HG03095 (cell line): ENCODE data around the gene REG1A.

Experiments used
- ATAC-seq: cut with Tn5 transposase; IDR thresholded peaks from one replicate; pipeline ENCODE4 v1.9.1; 2021; ENCODE audit warnings: moderate library complexity; ENCODE audit not compliant: unreplicated experiment

Gene REG1A

DNA sequence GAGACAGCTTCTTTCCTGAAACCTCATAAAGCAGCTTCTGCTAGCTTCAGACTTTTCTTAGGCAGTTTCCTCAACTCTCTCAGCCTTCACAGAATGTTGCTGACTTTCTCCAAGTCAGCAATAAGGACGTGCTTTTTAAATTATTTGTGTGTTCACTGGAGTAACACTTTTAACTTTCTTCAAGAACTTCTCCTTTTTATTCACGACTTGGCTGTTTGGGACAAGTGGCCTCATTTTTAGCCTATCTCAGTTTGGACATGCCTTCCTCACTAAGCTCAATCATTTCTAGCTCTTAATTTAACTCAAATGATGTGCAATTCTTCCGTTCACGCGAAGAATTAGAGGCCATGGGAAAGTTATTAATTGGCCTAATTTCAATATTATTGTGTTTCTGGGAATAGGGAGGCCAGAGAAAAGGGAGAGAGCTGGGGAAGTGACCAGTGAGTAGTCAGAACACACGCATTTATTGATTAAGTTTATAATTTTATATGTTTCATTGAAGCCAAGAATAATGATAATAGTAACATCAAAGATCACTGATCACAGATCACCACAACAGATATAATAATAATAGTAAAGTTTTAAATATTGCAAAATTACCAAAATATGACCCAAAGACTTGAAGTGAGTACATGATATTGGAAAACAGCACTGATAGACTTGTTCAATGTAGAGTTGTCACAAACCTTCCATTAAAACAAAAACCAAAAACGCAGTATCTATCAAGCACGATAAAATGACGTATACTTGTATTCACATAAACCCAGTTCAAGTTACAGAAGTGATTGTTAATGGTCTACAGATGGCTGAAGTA lies 4.8 kb downstream of the REG1A start:
- no peak for ATAC-seq

DNA sequence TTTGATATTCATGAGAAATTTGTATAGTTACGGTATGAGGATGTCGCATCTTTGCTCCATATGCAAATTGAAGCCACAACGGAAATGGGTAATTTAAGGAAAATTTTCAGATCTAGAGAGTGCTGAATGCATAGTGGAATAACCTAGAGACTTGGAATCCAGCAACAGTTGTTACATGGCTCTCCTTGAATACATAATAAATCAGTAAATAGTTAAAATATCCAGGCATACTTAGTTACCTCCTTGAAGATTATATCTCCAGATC lies 5.4 kb downstream of the REG1A start:
- no peak for ATAC-seq

DNA sequence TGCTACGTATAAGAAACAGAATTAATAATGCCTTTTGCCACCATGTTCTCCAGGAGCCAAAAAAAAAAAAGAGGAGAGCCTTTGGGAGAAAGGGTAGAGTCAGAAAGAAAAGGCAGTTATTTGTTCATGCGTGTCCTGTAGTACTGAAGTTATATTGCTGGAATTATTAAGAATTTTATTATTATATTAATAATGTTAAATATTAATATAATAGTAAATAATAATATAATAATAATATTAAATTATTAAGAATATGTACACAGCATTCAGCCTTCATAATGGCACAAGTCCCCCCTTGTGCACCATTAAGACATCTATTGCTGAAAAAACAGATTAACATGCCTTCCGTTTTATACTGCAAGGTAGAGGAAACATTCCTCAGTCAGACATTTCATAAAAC lies 8.1 kb downstream of the REG1A start:
- ATAC-seq = no peak

DNA sequence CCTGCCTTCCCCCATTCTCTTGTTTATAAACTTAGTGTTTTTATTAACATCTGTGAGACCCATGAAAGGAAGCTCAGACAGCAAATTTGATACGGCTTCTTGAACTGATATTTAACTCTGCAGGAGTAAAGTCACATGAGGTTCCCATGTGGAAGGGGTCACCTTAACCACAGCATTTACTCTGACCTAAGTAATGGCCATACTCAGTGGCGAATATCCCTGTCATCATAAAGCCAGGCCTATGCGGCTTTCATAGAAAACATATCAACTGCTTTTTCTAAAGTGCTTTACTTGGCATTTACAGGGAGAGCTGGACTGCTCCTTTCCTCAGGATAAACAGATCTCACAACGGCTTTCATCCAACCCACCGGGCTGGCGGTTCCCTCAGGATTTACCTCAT lies 9.0 kb downstream of the REG1A start:
- ATAC-seq = no peak

DNA sequence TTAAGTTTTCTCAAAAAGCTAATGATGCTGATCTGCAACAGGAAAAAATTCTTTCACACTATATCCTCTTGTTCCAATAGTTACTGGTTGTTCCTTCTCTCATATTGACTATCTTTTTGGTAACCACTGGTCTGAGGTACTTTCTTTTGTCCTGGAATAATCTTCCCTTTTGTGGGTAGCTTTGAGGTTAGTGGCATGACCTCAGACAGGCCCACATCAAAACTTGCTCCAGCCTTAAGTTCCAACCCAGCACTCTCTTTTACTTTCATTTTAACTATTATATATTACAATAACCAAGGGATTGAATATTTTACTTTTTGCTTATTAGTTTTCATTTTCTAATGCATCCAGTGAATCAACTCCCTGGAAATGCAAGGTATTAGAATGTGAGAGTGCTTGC lies 9.5 kb downstream of the REG1A start:
- ATAC-seq = no peak

DNA sequence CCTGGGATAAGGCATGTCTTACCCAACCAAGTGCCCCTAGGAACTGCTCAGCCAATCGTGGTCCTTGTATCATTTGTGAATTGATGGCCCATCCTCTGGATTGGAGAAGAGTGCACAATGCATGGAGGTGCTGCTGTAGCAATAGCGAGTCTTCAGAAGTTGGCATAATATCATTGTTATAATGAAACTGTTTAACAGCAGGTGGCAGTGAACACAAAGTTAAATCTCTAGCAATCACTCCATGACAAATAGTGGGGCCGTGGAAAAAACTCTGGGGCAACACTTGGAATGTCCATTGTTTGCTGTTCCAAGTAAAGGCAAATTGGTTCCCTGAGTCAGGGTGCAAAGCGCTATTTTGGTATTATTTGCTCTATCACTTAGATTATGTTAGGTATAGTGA lies 11.4 kb downstream of the REG1A start:
- ATAC-seq = no peak

DNA sequence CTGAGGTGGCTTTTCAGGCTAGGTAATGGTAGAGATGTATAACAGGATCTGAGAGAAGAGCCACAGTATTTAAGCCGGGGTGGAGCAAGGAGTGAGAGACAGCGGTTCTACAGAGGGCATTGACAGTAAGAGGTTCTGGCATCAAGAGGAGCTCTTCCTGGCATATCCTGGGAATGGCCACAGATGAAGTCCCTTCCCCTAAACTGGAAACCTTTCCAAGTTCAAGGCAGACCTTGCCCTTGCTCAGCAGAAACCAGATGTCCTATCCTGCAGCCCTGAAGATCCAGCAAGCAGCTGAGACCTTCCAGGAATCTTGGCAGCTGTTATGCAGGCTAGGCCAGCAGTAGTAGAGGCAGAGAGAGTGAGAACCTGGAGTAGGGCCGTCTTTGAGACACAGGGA lies 18.1 kb downstream of the REG1A start:
- no peak for ATAC-seq

DNA sequence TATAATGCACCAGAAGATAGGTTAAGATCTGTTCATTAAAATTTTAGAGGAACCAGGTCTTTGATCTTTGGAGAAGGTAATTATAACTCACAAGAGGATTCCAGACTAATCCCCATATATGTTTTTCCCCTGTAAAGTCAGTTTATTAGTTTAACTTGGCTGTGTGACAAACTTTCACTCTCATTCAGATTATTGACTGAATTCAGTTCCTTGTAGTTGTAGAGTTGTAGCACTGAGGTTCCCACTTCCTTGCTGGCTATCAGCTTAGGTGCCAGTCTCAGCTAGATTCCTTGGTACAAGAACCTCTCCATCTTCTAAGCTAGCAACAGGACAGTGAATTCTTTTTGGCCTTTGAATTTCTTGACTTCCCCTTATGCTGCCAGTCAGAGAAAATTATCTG lies 19.1 kb downstream of the REG1A start:
- ATAC-seq = no peak

DNA sequence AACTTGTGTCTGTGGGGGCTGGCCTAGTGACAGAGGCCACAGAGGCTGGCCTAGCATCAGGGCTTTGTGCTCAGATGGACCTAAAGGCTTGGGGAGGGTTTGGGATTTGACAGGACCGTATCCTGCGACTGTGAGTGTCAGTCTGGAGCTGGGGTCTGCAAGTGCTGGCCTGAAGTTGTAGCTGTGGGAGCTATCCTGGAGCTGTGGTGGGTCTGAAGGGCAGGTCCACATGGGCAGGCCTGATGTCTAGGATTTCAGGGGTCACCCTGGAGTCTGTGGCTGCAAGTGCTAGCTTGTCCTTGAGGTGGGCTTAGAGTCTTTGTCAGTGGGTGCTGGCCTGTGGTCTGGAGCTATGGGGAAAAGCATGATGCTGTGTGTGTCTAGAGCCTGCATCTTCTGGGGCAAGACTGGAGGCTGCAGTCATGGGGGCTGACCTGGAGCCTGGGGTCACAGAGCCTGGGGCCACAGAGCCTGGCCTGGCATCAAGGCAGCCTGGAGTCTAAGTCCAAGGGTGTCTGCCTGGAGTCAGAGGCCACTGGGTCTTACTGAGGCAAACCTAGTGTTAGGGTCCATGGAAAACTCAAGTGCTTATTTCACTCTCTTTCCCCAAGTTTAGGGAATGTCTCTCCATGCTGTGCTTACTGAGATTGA lies 35.7 kb downstream of the REG1A start:
- no peak for ATAC-seq

DNA sequence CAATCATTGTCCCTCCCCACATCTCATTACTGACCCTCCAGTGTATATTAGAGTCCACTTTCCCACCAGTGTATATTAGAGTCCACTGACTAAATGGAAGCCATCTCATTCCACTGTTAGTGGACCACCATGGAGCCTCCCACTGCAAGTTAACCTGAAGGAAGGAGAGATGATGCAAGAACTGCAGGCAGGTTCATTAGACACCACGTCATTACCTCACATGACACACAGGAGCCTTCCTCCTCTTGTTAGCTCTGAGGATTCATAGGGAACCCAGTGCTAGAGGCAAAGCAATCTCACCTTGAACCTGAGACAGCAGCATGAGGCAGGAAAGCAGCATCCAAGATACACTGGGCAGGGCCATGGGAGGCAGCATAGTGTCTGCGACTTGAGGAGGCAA lies 38.7 kb downstream of the REG1A start:
- ATAC-seq = no peak

DNA sequence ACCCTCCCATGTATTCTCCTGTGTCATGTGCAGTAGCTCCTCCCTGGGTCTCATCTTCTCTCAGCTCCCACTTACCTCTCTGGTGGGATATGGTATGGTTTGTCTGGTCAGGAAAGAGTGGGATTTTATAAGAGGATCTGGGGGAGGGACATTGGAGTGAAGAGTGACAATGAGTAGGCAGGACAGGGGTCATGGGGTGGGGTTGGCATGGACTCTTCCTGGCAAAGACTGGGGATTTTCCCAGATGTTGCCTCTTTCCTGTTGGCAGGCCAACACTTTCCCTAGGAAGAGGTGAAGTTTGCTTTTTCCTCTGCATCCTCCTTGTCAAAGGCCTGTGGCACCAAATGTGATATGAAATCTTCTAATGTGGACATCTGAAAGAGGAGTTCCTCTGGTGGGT lies 39.4 kb downstream of the REG1A start, which contains the start of gene REG3A:
Gene REG3A, minus strand, starts transcription at position 101 of the 400 bp plus-strand sequence. CDS start 348 bp downstream, outside the sequence.
- ATAC-seq = no peak

DNA sequence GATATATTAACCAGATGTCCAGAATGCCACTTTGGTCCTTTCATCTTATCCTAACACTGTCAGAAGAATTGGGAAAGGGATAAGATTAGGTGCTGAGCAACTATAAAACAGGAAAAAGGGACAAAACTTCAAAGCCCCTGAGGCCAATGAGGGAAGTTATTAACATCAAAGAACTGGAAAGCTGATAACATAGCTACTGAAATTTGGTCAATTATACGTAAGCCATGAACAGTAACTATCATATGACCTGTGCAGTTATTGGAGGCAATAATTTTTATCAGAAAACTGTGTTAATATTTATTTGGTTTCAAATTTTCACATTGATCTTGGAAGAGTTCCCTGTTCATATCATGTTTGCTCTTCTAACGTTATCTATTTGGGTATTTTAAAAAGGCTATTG lies 41.8 kb downstream of the REG1A start:
- no peak for ATAC-seq

DNA sequence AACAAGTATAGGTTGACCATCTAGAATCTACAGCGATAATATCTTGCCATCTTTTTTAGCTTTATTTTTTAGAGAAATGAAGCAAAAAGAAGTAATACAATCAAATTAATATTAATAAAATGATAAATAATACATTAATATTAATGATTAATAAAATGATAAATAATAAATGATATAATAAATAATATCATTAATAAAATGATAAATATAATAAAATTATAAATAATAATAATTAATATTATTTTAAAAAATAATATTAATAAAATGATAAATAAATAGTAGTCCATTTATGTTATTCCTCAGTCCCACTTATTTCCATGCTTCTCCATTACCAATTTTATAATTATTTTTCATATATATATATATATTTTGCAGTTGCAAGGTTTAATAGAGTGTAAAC lies 42.5 kb downstream of the REG1A start:
- ATAC-seq = no peak

DNA sequence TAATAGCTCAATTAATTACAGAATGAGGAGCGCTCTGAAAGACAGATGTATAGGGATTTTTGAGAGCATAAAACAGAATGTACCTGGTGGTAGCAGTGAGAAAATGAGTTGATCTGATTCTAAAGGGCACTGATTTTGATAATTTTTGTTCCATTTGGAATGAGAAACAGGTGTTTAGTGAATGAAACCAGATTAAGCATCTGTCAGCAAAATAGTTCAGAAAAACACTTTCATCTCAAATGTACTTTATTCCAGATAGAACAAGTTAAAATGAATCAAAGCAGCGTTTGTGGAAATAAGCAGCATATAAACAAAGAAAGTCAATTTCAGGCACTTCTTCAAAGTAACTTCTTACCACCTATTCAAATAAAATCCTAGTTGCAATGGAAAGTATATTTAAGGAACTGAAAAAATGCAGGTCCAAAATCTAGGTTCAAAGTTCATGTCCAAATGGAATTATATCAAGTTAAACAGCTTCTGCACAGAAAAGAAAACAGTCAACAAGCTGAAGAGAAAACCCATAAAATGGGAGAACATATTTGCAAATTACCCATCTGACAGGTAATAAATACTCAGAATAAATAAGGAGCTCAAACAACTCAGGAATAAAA lies 51.2 kb downstream of the REG1A start:
- ATAC-seq = no peak
